Esophagus muscularis mucosa (tissue), 3 donors: ENCODE data around the gene CACNA2D2.

Source experiments
- CTCF ChIP-seq, 3 experiments: fragments of 200-600 bp in 2 of 3; fragments of 450-650 bp in 1 of 3; sonication (generic) in 2 of 3; IDR thresholded peaks; one replicate each; pipeline ENCODE4 v1.5.1; 2017 to 2019; ENCODE audit warnings: antibody characterized with exemption in 3 of 3, mild to moderate bottlenecking in 2 of 3, moderate library complexity in 1 of 3
- POLR2A ChIP-seq: fragments of 450-650 bp; IDR thresholded peaks from one replicate; pipeline ENCODE4 v1.6.1; 2017; ENCODE audit warnings: antibody characterized with exemption, moderate library complexity, mild to moderate bottlenecking, low read depth

GRCh38 chr3:50352781-50353180, 150.7 kb downstream of the CACNA2D2 start:
- TF ChIP-seq CTCF (IDR thresholded peaks at IDR 0.05) (no peak), POLR2A (no peak)
